AG08396 (cell line): ENCODE measurements around the gene ZNF205.
"Not testable (repeated sequence)": the region's sequence is repeated elsewhere in the genome, so short reads cannot be mapped to it uniquely, and the experiment has no call there.

ENCODE experiments used
- DNase-seq: peaks from one replicate; pipeline ENCODE4 v3.0.0; 2012; ENCODE audit warnings: low spot score, mixed read lengths

The ZNF205 gene

DNA sequence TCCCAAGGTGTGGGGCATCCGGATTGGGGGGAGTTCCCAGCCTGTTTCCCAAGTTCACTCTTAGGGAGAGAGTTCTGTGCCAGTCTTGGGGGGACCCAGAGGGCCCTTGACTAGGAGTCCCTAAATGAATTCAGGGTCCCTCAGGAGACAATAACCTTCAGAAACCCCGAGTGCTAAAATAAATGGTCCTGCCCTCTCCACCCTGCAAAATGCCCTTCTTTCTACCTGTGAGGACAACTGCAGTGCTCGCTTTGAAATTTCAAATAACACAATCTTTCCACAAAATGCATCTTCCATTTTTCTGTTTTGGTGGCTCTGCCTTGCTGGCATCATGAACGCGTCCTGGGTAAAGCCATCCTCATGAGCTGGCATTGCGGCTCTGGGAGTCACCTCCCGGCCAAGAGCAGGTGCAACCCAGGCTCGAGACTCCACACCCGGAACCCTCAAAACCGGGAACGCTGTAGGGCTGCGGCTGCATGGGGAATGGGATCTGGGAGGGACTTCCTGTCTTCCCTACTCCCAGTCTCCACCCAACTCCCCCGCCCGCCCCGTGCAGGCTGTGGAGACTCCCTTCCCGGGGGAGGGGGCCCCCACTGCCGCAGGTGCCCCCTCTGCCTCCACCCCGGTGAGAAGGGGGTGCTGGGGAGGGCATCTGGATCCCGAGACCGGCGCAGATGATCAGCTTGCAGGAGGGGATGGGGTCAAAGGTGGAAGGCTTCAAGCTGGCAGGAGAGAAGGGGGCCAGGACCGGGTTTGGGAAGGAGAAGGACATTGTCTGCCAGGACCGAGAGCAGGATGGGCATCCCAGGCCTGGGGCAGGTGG is at the start of gene ZNF205:
TSS of gene ZNF205 (plus strand) at position 529 of the 823 bp plus-strand sequence. CDS start 845 bp downstream, outside the sequence.
- peak; percentile 90 for DNase-seq

DNA sequence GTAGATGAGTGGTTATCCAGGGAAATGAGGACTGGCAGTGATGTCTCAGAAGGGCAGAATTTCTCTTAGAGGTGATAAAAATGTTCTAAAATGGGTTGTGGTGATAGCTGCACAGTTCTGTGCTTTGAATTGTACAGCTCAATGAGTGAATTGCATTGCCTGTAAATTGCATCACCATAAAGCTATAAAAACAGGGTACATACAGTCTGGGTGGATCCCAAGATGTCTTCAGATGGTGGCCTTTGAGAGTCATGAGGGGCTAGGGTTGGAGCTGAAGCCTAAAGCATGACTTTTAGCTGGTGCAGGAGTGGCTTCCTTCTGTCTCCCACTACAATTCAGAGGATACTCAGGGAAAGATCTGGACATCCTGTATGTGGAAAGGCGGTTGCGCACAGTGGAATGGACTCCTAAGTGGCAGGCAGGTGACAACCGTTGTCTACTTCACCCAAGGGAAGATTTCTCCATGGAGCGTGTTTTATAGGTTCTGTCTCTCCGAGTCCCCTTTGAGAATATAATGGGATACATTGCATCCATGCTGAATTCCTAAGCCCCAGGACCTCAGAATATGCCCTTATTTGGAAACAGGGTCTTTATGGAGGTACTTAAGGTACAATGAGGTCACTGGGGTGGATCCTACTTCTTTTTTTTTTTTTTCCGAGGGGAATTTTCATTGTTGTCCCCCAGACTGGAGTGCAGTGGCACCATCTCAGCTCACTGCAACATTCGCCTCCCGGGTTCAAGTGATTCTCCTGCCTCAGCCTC is 48.6 kb upstream of the ZNF205 start:
- no peak for DNase-seq

DNA sequence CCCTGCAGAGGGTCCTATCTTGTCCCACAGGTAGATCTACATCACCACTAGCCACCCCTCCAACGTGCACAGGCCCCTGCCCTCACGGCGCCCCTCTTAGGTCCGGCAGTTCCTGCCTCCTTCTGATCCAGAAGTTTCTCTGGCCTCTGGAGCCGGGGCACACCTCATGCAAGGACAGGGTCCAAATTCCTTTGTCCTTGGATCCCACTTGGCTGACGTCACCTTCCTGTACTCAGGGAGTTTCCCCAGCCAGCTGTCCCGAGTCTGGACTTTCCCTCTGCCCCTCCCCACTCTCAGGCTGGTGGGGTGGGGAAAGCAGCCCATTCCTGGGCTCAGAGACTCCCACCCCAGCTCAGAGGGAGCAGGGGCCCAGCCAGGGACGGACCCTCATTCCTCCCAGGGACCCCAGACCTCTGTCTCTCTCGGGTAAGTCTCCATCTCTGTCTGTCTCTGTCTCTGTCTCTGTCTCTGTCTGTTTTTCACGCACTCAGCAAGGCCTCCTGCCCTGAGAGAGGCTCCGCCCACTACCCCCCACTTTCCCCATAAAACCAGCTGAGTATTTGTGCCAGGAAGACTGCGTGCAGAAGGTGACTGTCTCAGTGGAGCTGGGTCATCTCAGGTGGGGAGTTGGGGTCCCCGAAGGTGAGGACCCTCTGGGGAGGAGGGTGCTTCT is 47.2 kb upstream of the ZNF205 start, which contains the start of gene IL32:
TSS of gene IL32 (plus strand) at position 572 of the 673 bp plus-strand sequence. CDS start 172 bp downstream, outside the sequence.
- peak; percentile 89 for DNase-seq

- DNase-seq: no peak
Measured at GRCh38 chr16:3065742-3066439, 46.5 kb upstream of the ZNF205 start.

GRCh38 chr16:3066440-3066748 is 46.0 kb upstream of the ZNF205 start:
- no peak for DNase-seq

- DNase-seq: no peak
Measured at GRCh38 chr16:3068487-3068886, 43.9 kb upstream of the ZNF205 start.

DNA sequence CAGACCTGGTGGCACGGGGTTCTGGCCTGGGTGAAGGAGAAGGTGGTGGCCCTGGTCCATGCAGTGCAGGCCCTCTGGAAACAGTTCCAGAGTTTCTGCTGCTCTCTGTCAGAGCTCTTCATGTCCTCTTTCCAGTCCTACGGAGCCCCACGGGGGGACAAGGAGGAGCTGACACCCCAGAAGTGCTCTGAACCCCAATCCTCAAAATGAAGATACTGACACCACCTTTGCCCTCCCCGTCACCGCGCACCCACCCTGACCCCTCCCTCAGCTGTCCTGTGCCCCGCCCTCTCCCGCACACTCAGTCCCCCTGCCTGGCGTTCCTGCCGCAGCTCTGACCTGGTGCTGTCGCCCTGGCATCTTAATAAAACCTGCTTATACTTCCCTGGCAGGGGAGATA is 43.2 kb upstream of the ZNF205 start:
- DNase-seq: not testable (repeated sequence)

DNA sequence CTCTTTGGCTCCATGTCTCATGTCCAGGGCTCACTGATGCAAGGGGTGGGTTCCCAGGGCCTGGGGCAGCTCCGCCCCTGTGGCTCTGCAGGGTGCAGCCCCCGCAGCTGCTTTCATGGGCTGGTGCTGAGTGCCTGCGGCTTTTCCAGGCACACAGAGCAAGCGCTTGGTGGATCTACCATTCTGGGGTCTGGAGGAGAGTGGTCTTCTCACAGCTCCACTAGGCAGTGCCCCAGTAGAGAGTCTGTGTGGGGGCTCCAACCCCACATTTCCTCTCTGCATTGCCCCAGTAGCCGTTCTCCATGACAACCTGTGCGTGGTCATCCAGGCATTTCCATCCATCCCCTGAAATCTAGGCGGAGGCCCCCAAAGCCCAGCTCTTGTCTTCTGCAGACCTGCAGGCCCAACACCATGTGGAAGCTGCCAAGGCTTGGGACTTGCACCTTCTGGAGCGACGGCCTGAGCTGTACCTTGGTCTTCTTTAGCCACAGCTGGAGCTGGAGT is 41.7 kb upstream of the ZNF205 start:
- DNase-seq: no peak

DNA sequence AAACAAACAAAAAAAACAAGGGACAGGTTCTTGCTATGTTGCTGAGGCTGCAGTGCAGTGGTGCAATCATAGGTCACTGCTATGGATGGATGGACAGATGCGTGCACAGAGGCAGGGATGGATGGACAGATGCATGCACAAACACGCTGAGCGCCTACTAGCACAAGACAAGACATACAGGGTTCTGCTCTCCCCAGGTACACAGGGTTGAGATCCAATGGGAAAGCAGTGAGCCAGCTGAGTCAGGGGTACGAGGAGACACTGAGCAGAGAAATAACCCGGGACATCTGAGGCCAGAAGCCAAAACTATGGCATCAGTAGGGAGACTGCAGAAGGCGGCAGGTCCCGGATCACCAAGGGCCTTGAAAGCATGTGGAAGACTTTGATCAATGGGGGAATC is 40.7 kb upstream of the ZNF205 start:
- no peak for DNase-seq

DNA sequence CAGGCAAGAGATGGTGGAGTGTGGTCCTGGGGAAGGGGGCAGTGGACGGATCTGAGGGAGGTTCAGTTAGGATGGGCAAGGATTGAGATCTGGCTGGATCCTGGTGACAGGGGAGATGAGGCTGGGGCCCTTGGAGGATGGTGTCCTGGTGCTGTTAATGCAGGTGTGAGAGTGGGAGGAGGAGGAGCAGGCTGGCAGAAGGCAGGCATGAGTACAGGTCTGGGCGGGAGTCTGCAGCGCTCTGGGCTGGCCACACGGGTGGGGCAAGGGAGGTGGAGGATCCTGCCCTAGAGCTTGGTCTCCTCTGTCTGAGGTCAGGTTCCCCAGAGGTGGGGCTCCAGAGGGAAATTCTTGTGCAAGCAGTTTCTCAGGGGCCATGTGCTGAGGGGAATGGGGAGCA is 40.2 kb upstream of the ZNF205 start:
- not testable (repeated sequence) for DNase-seq

DNA sequence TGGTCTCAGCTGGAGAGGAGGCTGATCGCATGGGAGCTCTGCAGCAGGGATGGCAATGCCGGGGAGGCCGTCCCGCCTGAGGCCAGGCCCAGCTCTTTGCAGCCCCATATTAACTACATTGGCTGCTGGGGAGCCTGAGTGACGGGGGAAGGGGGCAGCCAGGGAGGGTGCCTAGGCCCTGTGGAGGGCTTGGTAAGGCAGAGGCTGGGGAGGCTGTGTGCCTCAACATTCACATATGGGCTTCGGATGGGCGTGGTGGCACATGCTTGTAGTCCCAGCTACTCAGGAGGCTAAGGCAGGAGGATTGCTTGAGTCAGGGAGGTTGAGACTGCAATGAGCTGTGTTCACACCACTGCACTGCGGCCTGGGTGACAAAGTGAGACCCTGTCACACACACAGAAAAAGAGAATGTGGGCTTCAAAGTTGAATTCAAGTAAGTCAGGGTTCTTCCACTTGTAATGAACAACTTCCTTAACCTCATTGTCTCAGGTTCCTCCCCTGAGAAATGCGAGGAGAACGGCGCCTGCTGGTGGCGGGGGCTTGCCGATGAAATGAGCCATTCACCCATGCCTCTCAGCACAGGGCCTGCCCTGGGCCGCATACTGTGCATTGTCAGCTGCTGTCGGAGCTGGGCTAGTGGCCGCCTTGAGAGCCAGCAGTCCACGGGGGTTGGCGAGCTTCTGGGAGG is 39.7 kb upstream of the ZNF205 start:
- not testable (repeated sequence) for DNase-seq

- no peak for DNase-seq
Measured at GRCh38 chr16:3073448-3073847, 38.9 kb upstream of the ZNF205 start.

GRCh38 chr16:3074860-3075522 is 37.4 kb upstream of the ZNF205 start:
- no peak for DNase-seq

DNA sequence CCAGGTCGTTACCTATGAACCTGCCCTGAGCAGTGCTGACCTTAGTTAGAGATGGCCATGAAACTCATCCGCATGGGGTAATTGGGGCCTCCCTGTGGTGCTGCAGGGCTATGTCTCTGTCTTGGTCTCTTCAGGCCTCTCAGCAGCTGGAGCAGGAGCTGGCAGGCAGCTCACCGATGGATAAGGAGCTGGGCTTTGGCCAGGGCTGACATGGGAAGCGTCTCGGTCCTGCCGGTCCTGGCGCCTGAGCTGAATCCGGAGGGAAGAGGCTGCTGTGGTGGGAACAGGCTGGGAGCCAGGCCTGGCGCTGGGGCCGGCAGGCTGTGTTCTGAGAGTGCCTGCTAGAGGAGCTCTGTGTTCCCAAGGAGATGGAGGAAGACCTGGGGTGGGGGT is 36.9 kb upstream of the ZNF205 start:
- DNase-seq: no peak

- DNase-seq: not testable (repeated sequence)
Measured at GRCh38 chr16:3075946-3076345, 36.4 kb upstream of the ZNF205 start.

DNA sequence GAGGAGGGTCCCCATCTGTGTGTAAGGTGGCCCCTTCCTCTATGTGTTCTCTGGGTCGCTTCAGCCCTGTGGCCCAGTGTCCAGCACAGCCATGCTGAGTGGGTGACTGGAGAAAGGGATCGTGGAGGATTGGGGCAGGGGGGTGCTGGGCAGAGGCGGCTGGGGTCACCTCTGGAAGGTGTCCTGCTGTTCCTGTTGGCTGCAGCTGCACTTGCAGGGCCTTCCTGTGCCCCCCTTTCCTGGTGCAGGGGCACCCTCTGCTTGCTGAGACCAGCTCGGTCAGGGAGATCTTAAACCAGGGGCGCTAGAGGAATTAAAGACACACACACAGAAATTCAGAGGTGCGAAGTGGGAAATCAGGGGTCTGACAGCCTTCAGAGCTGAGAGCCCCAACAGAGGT is 35.8 kb upstream of the ZNF205 start:
- no peak for DNase-seq

- DNase-seq: no peak
Measured at GRCh38 chr16:3080024-3080423, 32.4 kb upstream of the ZNF205 start.

- not testable (repeated sequence) for DNase-seq
Measured at GRCh38 chr16:3081957-3082356, 30.4 kb upstream of the ZNF205 start.

DNA sequence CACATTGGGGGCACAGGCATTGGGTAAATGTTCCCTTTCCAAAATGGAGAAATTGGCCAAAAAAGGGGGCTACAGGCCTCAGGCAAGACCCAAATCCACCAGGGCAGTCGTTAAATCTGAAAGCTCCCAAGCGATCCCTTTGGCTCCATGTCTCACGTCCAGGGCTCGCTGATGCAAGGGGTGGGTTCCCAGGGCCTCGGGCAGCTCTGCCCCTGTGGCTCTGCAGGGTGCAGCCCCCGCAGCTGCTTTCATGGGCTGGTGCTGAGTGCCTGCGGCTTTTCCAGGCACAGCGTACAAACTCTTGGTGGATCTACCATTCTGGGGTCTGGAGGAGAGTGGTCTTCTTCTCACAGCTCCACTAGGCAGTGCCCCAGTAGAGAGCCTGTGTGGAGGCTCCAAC is 29.0 kb upstream of the ZNF205 start:
- not testable (repeated sequence) for DNase-seq

GRCh38 chr16:3084491-3084890 is 27.9 kb upstream of the ZNF205 start:
- DNase-seq: no peak
